H1 (cell line): ENCODE results near the gene ADRM1. TPM values are rescaled to one million over a fixed set of nuclear protein-coding genes. Genes with fewer than 3 reads are reported as not detected.

Experiments
- CTCF ChIA-PET: fragments of 300-600 bp; sonication (Branson Sonifier 250); formaldehyde crosslinking; loops from one replicate; lab custom pipeline; 2021; ENCODE audit not compliant: partially characterized antibody; lab: Charles Lee
- POLR2A ChIA-PET: fragments of 300-600 bp; sonication (Branson Sonifier 250); formaldehyde crosslinking; loops from one replicate; lab custom pipeline; 2021; ENCODE audit warnings: inconsistent platforms; ENCODE audit not compliant: partially characterized antibody; lab: Charles Lee
- DNase-seq, 2 experiments: peaks; one replicate each; pipeline versions ENCODE4 v3.0.0 to v3.0.0-alpha.2; 2010 to 2022; ENCODE audit warnings: low spot score in 2 of 2, low read depth in 1 of 2, mixed read lengths in 1 of 2
- FAIRE-seq: peaks from 2 replicates; lab custom pipeline; 2011; peaks lifted over from hg19 to GRCh38; lab: Jason Lieb, UNC
- H2AFZ ChIP-seq: 2 replicates; pipeline ENCODE4 v1.8.1; 2012; ENCODE audit warnings: low read length, inconsistent platforms
- H2AK5ac ChIP-seq: 2 replicates; pipeline ENCODE4 v1.6.1; 2013; ENCODE audit warnings: low read depth, low read length
- H2BK120ac ChIP-seq: replicated peaks from 2 replicates; pipeline ENCODE3; 2013; ENCODE audit warnings: low read depth, low read length, inconsistent platforms
- H2BK12ac ChIP-seq: 2 replicates; pipeline ENCODE4 v1.6.1; 2013; ENCODE audit warnings: low read depth, low read length
- H2BK15ac ChIP-seq: 2 replicates; pipeline ENCODE4 v1.6.1; 2013; ENCODE audit warnings: low read length
- H2BK20ac ChIP-seq: 2 replicates; pipeline ENCODE4 v1.6.1; 2013; ENCODE audit warnings: low read length
- H2BK5ac ChIP-seq: 2 replicates; pipeline ENCODE4 v1.6.1; 2013; ENCODE audit warnings: low read depth, low read length
- H3K14ac ChIP-seq: 2 replicates; pipeline ENCODE4 v1.6.1; 2013; ENCODE audit warnings: inconsistent platforms; ENCODE audit not compliant: insufficient read length
- H3K18ac ChIP-seq: 2 replicates; pipeline ENCODE4 v1.6.1; 2013; ENCODE audit warnings: low read length; ENCODE audit errors: extremely low read depth
- H3K23ac ChIP-seq: 2 replicates; pipeline ENCODE4 v1.6.1; 2013; ENCODE audit warnings: inconsistent platforms; ENCODE audit not compliant: insufficient read length
- H3K23me2 ChIP-seq: 2 replicates; pipeline ENCODE4 v1.6.1; 2013; ENCODE audit warnings: low read depth, low read length
- H3K27ac ChIP-seq: 2 replicates; pipeline ENCODE4 v1.6.1; 2011; ENCODE audit warnings: low read depth, low read length, inconsistent platforms
- H3K27me3 ChIP-seq, 4 experiments: replicated peaks in 1 of 4; 1 replicate in 1 of 4; 2 replicates in 3 of 4; pipeline versions ENCODE4 v1.6.1 to v1.8.1; 2011 to 2013; ENCODE audit warnings: low read length in 3 of 4, mild to moderate bottlenecking in 3 of 4, inconsistent platforms in 2 of 4, mixed read lengths in 2 of 4, moderate library complexity in 1 of 4; ENCODE audit not compliant: control insufficient read depth in 3 of 4, insufficient read depth in 3 of 4; ENCODE audit errors: extremely low read depth in 1 of 4
- H3K36me3 ChIP-seq, 4 experiments: 2 replicates each; pipeline versions ENCODE4 v1.6.1 to v1.8.1; 2011 to 2013; ENCODE audit warnings: mild to moderate bottlenecking in 4 of 4, low read length in 3 of 4, moderate library complexity in 2 of 4, control low read depth in 1 of 4, inconsistent platforms in 1 of 4; ENCODE audit not compliant: insufficient read depth in 4 of 4, control insufficient read depth in 2 of 4
- H3K4ac ChIP-seq: replicated peaks from 2 replicates; pipeline ENCODE3; 2013; ENCODE audit warnings: low read length, low read depth, mixed read lengths, inconsistent platforms; ENCODE audit not compliant: insufficient read length
- H3K4me1 ChIP-seq, 4 experiments: replicated peaks in 1 of 4; 1 replicate in 1 of 4; 2 replicates in 3 of 4; pipeline versions ENCODE4 v1.6.1 to v1.8.1; 2011 to 2013; ENCODE audit warnings: low read length in 3 of 4, inconsistent platforms in 2 of 4, mixed read lengths in 1 of 4; ENCODE audit not compliant: insufficient read depth in 4 of 4, control insufficient read depth in 3 of 4
- H3K4me2 ChIP-seq, 2 experiments: 2 replicates each; pipeline versions ENCODE4 v1.6.1 to v1.8.1; 2011 to 2013; ENCODE audit warnings: low read depth in 2 of 2, low read length in 2 of 2, control low read depth in 1 of 2, inconsistent platforms in 1 of 2, mild to moderate bottlenecking in 1 of 2; ENCODE audit not compliant: insufficient read depth in 1 of 2
- H3K4me3 ChIP-seq, 4 experiments: fragments of 200-600, 300-600 bp in 1 of 4; sonication (generic), shearing (Covaris generic), sonication (Bioruptor Twin) in 1 of 4; 2 replicates each; pipeline versions ENCODE4 v1.5.1 to v1.8.1; 2011 to 2016; ENCODE audit warnings: low read length in 4 of 4, low read depth in 3 of 4, control low read depth in 2 of 4, inconsistent platforms in 2 of 4, mild to moderate bottlenecking in 2 of 4, mixed read lengths in 1 of 4, moderate library complexity in 1 of 4; ENCODE audit not compliant: insufficient read depth in 2 of 4; ENCODE audit errors: extremely low read depth in 1 of 4
- H3K56ac ChIP-seq: replicated peaks from 2 replicates; pipeline ENCODE3; 2013; ENCODE audit warnings: low read depth, mild to moderate bottlenecking, mixed read lengths, low read length, inconsistent platforms; ENCODE audit not compliant: insufficient read length
- H3K79me1 ChIP-seq: 2 replicates; pipeline ENCODE4 v1.6.1; 2013; ENCODE audit warnings: low read depth, low read length, control low read depth
- H3K79me2 ChIP-seq, 2 experiments: 2 replicates each; pipeline versions ENCODE4 v1.6.1 to v1.8.1; 2012 to 2013; ENCODE audit warnings: low read length in 2 of 2, mild to moderate bottlenecking in 2 of 2, inconsistent platforms in 1 of 2; ENCODE audit not compliant: insufficient read depth in 2 of 2, control insufficient read depth in 1 of 2
- H3K9ac ChIP-seq, 4 experiments: replicated peaks in 1 of 4; 1 replicate in 1 of 4; 2 replicates in 3 of 4; pipeline versions ENCODE4 v1.6.1 to v1.8.1; 2011 to 2013; ENCODE audit warnings: low read depth in 3 of 4, low read length in 3 of 4, control low read depth in 2 of 4, mild to moderate bottlenecking in 2 of 4, moderate library complexity in 2 of 4, inconsistent platforms in 1 of 4; ENCODE audit errors: extremely low read depth in 1 of 4
- H3K9me3 ChIP-seq, 2 experiments: 2 replicates each; pipeline versions ENCODE4 v1.6.1 to v1.8.1; 2012 to 2013; ENCODE audit warnings: mild to moderate bottlenecking in 2 of 2, moderate library complexity in 2 of 2, control low read depth in 1 of 2, inconsistent platforms in 1 of 2, low read depth in 1 of 2, low read length in 1 of 2, mixed read lengths in 1 of 2; ENCODE audit not compliant: insufficient read depth in 2 of 2
- H4K20me1 ChIP-seq, 2 experiments: replicated peaks in 1 of 2; 2 replicates each; pipeline versions ENCODE3 to v1.8.1; 2011 to 2013; ENCODE audit warnings: inconsistent platforms in 2 of 2, low read length in 2 of 2, mild to moderate bottlenecking in 1 of 2; ENCODE audit not compliant: insufficient read depth in 2 of 2, control insufficient read depth in 1 of 2
- H4K5ac ChIP-seq: 2 replicates; pipeline ENCODE4 v1.6.1; 2013; ENCODE audit warnings: low read length, low read depth, mixed read lengths, inconsistent platforms; ENCODE audit not compliant: insufficient read length
- H4K8ac ChIP-seq: 2 replicates; pipeline ENCODE4 v1.8.0; 2013; ENCODE audit warnings: mild to moderate bottlenecking, moderate library complexity, low read length, inconsistent platforms; ENCODE audit not compliant: insufficient read depth; ENCODE audit errors: extremely low read depth
- H4K91ac ChIP-seq: replicated peaks from 2 replicates; pipeline ENCODE3; 2013; ENCODE audit warnings: low read length, mixed read lengths, inconsistent platforms; ENCODE audit not compliant: insufficient read length
- CBX5 ChIP-seq: fragments of 300-800, 300-1000 bp; sonication (generic); IDR thresholded peaks from 2 replicates; pipeline ENCODE4 v1.7.1; 2016; ENCODE audit warnings: antibody characterized with exemption, low read length, low read depth
- CTBP2 ChIP-seq: IDR thresholded peaks from 2 replicates; pipeline ENCODE4 v1.7.0; 2011; ENCODE audit warnings: borderline replicate concordance, mild to moderate bottlenecking, moderate library complexity, mixed read lengths, low read length; ENCODE audit not compliant: insufficient read depth, insufficient read length
- EGR1 ChIP-seq: IDR thresholded peaks from 2 replicates; pipeline ENCODE4 v1.6.1; 2011; ENCODE audit warnings: low read depth, low read length, borderline replicate concordance
- GABPA ChIP-seq: IDR thresholded peaks from 2 replicates; pipeline ENCODE4 v1.6.1; 2011; ENCODE audit warnings: mild to moderate bottlenecking, low read length, moderate library complexity, borderline replicate concordance; ENCODE audit not compliant: insufficient read depth
- JUN ChIP-seq: IDR thresholded peaks from 2 replicates; pipeline ENCODE4 v1.6.1; 2011; ENCODE audit warnings: low read depth, mild to moderate bottlenecking, improper control_type of control experiment, low read length
- KDM1A ChIP-seq: fragments of 200-600, 300-600 bp; sonication (generic); IDR thresholded peaks from 2 replicates; pipeline ENCODE4 v1.7.1; 2016; ENCODE audit warnings: mild to moderate bottlenecking, low read length, borderline replicate concordance
- RFX5 ChIP-seq: IDR thresholded peaks from 2 replicates; pipeline ENCODE4 v1.6.1; 2011; ENCODE audit warnings: low read depth, low read length, improper control_type of control experiment, borderline replicate concordance
- SIN3A ChIP-seq, 2 experiments: IDR thresholded peaks in 1 of 2; conservative IDR thresholded peaks in 1 of 2; 2 replicates each; pipeline ENCODE4 v1.6.1; 2011 to 2012; ENCODE audit warnings: low read length in 2 of 2, improper control_type of control experiment in 1 of 2, low read depth in 1 of 2, mild to moderate bottlenecking in 1 of 2
- SIRT6 ChIP-seq: IDR thresholded peaks from one replicate; pipeline ENCODE4 v1.7.1; 2012; ENCODE audit warnings: low read length, inconsistent platforms
- SP2 ChIP-seq: IDR thresholded peaks from 2 replicates; pipeline ENCODE4 v1.6.1; 2012; ENCODE audit warnings: mild to moderate bottlenecking, low read length, inconsistent platforms
- WGBS, 2 experiments: shearing (Covaris generic) in 1 of 2; methylation state at CpG; one replicate each; pipeline versions ENCODE4 v1.1.6 to v1.1.7; 2013 to 2015; ENCODE audit warnings: low lambda C conversion rate in 2 of 2, mixed read lengths in 2 of 2, inconsistent platforms in 1 of 2, low coverage in 1 of 2, missing lambda C conversion rate in 1 of 2; ENCODE audit not compliant: insufficient replicate concordance in 2 of 2, insufficient coverage in 1 of 2, insufficient read length in 1 of 2; ENCODE audit errors: extremely low coverage in 1 of 2, missing lambda C conversion rate in 1 of 2; 5-methylcytosine and 5-hydroxymethylcytosine counted together
- polyA plus RNA-seq, 7 experiments: library from polyadenylated mRNA; depleted of rRNA in 3 of 7; stranded (reverse) in 5 of 7; unstranded in 2 of 7; fragments of >200 nt in 5 of 7; fragments of 200-250 nt in 2 of 7; gene quantifications; 1 replicate in 5 of 7; 2 replicates in 1 of 7; 4 replicates in 1 of 7; pipeline versions ENCODE4 v1.2.1 to v1.2.3, GENCODE V29; 2011 to 2013; ENCODE audit warnings: missing spikeins in 2 of 7, mixed read lengths in 2 of 7
- total RNA-seq: library from RNA; stranded (reverse); fragmentation: NEBNext Ultra II Directional; extraction: Animal tissue kit (Norgen Biotek cat#: 25700); gene quantifications from 2 replicates; pipeline ENCODE4 v1.2.1, GENCODE V29; 2021
- TF ChIP-seq, protein P1 (sequence below): IDR thresholded peaks from 2 replicates; pipeline ENCODE4 v1.6.1; 2012; ENCODE audit warnings: inconsistent platforms

ADRM1 gene
- total and polyA plus RNA-seq, 2 of the 8 experiments (the other 6 are each of a cell fraction or from before 2014, with no cell fraction given): 126 to 214 TPM

DNA sequence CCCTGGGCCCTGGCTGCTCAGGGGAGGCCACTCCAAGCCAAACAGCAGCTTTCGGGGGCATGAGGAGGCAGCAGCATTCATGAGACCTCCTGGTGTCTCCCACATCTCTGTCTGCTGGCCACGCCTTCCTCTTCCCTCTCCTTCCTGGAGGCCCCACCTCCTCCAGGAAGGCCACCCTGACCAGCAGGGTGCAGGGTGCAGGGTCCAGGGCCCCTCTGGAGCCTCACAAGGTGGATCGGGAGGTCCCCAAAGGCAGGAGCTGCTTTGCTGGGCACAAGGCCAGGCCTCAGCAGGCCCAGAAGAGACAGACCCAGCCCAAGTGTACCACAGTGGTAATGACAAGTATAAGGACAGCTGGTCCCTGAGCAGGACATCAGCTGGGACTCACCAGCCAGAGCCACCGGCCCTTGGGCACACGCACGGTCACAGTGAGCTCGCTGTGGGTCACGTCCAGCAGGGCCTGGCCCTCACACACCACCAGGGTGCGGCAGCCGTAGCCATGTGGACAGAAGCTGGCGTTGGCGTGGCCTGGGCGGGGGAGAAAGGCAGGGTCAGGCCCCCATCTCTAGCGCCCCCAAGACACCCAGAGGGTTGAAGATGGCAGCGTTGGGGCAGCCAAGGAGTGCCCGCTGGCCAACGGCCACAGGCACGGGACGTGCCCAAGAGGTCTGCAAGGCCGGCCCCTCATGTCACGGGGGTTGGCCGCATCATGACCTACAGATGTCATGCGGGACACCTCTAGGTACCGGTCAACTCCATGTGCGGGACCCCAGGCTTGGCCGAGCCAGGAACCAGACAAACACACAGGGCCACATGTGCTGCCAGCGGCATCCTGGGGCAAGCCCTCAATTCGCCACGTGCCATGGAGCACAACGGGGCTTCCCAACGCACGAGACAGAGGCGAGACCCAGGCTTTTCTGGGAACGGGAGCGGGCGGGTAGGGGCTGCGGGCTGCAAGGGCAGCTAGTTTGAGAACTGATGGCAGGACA lies 26.9 kb downstream of the ADRM1 start:
- H3K79me2 ChIP-seq: no peaks in the 10 kb centered on the region
- H2AK5ac ChIP-seq: no peak overlapping the region
- H3K4me2 ChIP-seq: no peak overlapping the region
- no peaks in the 10 kb centered on the region for H3K4me1 ChIP-seq
- no peak overlapping the region for H2BK5ac ChIP-seq
- no peak overlapping the region for H3K27ac ChIP-seq
- WGBS, 2 experiments: 95% methylated on average over 36 of the region's 37 CpGs; no CpG with 5 or more reads in 1 of the 2 experiments
- no peak overlapping the region for H3K9ac ChIP-seq
- H3K9me3 ChIP-seq: no peaks in the 10 kb centered on the region; a peak in 1 of 4 replicates
- no peak overlapping the region for H2BK12ac ChIP-seq
- no peak overlapping the region for H4K5ac ChIP-seq
- H3K23me2 ChIP-seq: no peaks in the 10 kb centered on the region
- no peak overlapping the region for H3K56ac ChIP-seq
- H3K79me1 ChIP-seq: no peaks in the 10 kb centered on the region
- peak overlapping the region; percentile 79; the same call in 1 of the 2 replicates for H4K8ac ChIP-seq
- no peak overlapping the region for H3K18ac ChIP-seq
- H2BK15ac ChIP-seq: no peak overlapping the region
- H3K4me3 ChIP-seq: no peak overlapping the region
- FAIRE-seq (no peak), DNase-seq (no peak)
- H2AFZ ChIP-seq: no peak overlapping the region
- H3K36me3 ChIP-seq: peaks cover 38 to 93% (median 74%) of the 10 kb centered on the region in 4 experiments
- no peak overlapping the region for H2BK20ac ChIP-seq
- no peaks in the 10 kb centered on the region for H3K27me3 ChIP-seq
- no peak overlapping the region for H3K14ac ChIP-seq
- H3K4ac ChIP-seq: no peak overlapping the region
- no peak overlapping the region for H4K91ac ChIP-seq
- no peak overlapping the region for H3K23ac ChIP-seq
- CTCF ChIA-PET: interaction anchor here (0.7 to 4.0 kb wide), 10 partner anchors 10 to 75 kb away, joined by 3 to 22 read pairs (median 3); no protein-coding TSS in a partner anchor
- POLR2A ChIA-PET: interaction anchor here (0.9 to 13.3 kb wide), 14 partner anchors 9 to 64 kb away, joined by 3 to 151 read pairs (median 4); partner anchors contain the start of gene ADRM1
- peaks cover 0 to 21% of the 10 kb centered on the region in 2 experiments for H4K20me1 ChIP-seq
- no peak overlapping the region for H2BK120ac ChIP-seq
- no peak for TF ChIP-seq SP2
- no peak for TF ChIP-seq JUN
- no peak for TF ChIP-seq SIN3A (conservative IDR thresholded peaks at IDR 0.05 in 1 of 2, IDR thresholded peaks at IDR 0.05 in 1 of 2; ENCODE audit: low read depth in 1 of 2, low read length in 2 of 2)
- no peak for TF ChIP-seq EGR1
- TF ChIP-seq SIRT6: no peak
- no peak for TF ChIP-seq CBX5
- TF ChIP-seq KDM1A: no peak
- TF ChIP-seq RFX5: no peak
- no peak for TF ChIP-seq GABPA
- no peak for TF ChIP-seq CTBP2
- TF ChIP-seq, protein P1, sequence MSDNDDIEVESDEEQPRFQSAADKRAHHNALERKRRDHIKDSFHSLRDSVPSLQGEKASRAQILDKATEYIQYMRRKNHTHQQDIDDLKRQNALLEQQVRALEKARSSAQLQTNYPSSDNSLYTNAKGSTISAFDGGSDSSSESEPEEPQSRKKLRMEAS: no peak
